OCI-LY3 (cell line): ENCODE measurements around the gene SLC25A14.

Experiments used
- H2AFZ ChIP-seq: fragments of 200-600, 300-600 bp; shearing (Covaris generic); 2 replicates; pipeline ENCODE4 v1.6.0; 2014; ENCODE audit warnings: antibody characterized with exemption, low read depth, low read length
- H3K27ac ChIP-seq: fragments of 200-600, 300-600 bp; sonication (generic); 2 replicates; pipeline ENCODE4 v1.5.1; 2014; ENCODE audit warnings: mild to moderate bottlenecking, low read length, moderate library complexity, mixed read lengths
- H3K27me3 ChIP-seq: fragments of 200-600, 300-600 bp; sonication (generic); 2 replicates; pipeline ENCODE4 v1.6.1; 2014; ENCODE audit warnings: low read depth, low read length, mixed read lengths
- H3K36me3 ChIP-seq: fragments of 200-600, 300-600 bp; sonication (generic); replicated peaks from 2 replicates; pipeline ENCODE3; 2014; ENCODE audit warnings: low read depth, low read length, mixed read lengths
- H3K4me1 ChIP-seq: fragments of 300-600, 200-600 bp; sonication (generic); 2 replicates; pipeline ENCODE4 v1.6.1; 2014; ENCODE audit warnings: low read length, mixed read lengths
- H3K4me2 ChIP-seq: fragments of 200-600, 300-600 bp; sonication (generic); 2 replicates; pipeline ENCODE4 v1.6.1; 2014; ENCODE audit warnings: low read length, mixed read lengths
- H3K4me3 ChIP-seq: fragments of 300-600, 200-600 bp; sonication (generic); 2 replicates; pipeline ENCODE4 v1.5.1; 2014; ENCODE audit warnings: antibody characterized with exemption, mild to moderate bottlenecking, low read length, moderate library complexity
- H3K79me2 ChIP-seq: fragments of 300-600, 200-600 bp; shearing (Covaris generic); 2 replicates; pipeline ENCODE4 v1.6.1; 2014; ENCODE audit warnings: mild to moderate bottlenecking, low read length, mixed read lengths
- H3K9ac ChIP-seq: fragments of 300-600, 200-600 bp; shearing (Covaris generic); 2 replicates; pipeline ENCODE4 v1.6.0; 2014; ENCODE audit warnings: mild to moderate bottlenecking, low read length, moderate library complexity
- H3K9me3 ChIP-seq: fragments of 200-600, 300-600 bp; shearing (Covaris generic); 2 replicates; pipeline ENCODE4 v1.6.1; 2014; ENCODE audit warnings: low read length, mixed read lengths; ENCODE audit not compliant: insufficient read depth
- H4K20me1 ChIP-seq: fragments of 200-600, 300-600 bp; sonication (generic); 2 replicates; pipeline ENCODE4 v1.6.1; 2016; ENCODE audit warnings: low read length, mixed read lengths; ENCODE audit not compliant: insufficient read depth
- CTCF ChIP-seq: fragments of 200-600, 300-600 bp; sonication (generic); IDR thresholded peaks from 2 replicates; pipeline ENCODE4 v1.5.1; 2014; ENCODE audit warnings: antibody characterized with exemption, low read length, low read depth
- EZH2phosphoT487 ChIP-seq: fragments of 200-600 bp; shearing (Covaris generic); IDR thresholded peaks from 2 replicates; pipeline ENCODE4 v1.6.1; 2018; ENCODE audit warnings: antibody characterized with exemption, mixed run types, low read depth

The SLC25A14 gene

GRCh38 chrX:130299279-130300009 lies 40.3 kb upstream of the SLC25A14 start:
- TF ChIP-seq CTCF (no peak), EZH2phosphoT487 (no peak)
- no peaks in the 10 kb centered on the region for H3K4me1 ChIP-seq
- no peak overlapping the region for H2AFZ ChIP-seq
- H3K27ac ChIP-seq: no peak overlapping the region
- no peaks in the 10 kb centered on the region for H3K27me3 ChIP-seq
- no peaks in the 10 kb centered on the region for H4K20me1 ChIP-seq
- H3K36me3 ChIP-seq: no peaks in the 10 kb centered on the region
- no peak overlapping the region for H3K9ac ChIP-seq
- H3K9me3 ChIP-seq: no peaks in the 10 kb centered on the region
- H3K4me3 ChIP-seq: no peak overlapping the region
- H3K79me2 ChIP-seq: no peaks in the 10 kb centered on the region
- H3K4me2 ChIP-seq: no peak overlapping the region

- Histone ChIP-seq H3K4me2 (no peak overlapping the region), H2AFZ (no peak overlapping the region), H3K4me1 (no peaks in the 10 kb centered on the region), H3K9me3 (no peaks in the 10 kb centered on the region), H3K9ac (no peak overlapping the region), H3K27me3 (no peaks in the 10 kb centered on the region), H3K4me3 (no peak overlapping the region), H3K36me3 (no peaks in the 10 kb centered on the region), H4K20me1 (no peaks in the 10 kb centered on the region), H3K79me2 (no peaks in the 10 kb centered on the region), H3K27ac (no peak overlapping the region)
- TF ChIP-seq EZH2phosphoT487: no peak
- TF ChIP-seq CTCF: no peak
These were observed 39.8 kb upstream of the SLC25A14 start for GRCh38 chrX:130300010-130300282.

- Histone ChIP-seq H4K20me1 (no peaks in the 10 kb centered on the region), H3K9ac (no peak overlapping the region), H3K4me3 (no peak overlapping the region), H3K9me3 (no peaks in the 10 kb centered on the region), H3K27me3 (no peaks in the 10 kb centered on the region), H3K4me1 (no peaks in the 10 kb centered on the region), H3K4me2 (no peak overlapping the region), H3K79me2 (no peaks in the 10 kb centered on the region), H3K27ac (no peak overlapping the region), H2AFZ (no peak overlapping the region), H3K36me3 (no peaks in the 10 kb centered on the region)
- no peak for TF ChIP-seq CTCF
- TF ChIP-seq EZH2phosphoT487: no peak
These were observed 38.3 kb upstream of the SLC25A14 start for GRCh38 chrX:130301405-130301804.

- Histone ChIP-seq H3K79me2 (no peaks in the 10 kb centered on the region), H3K4me2 (no peak overlapping the region), H3K27ac (no peak overlapping the region), H3K36me3 (no peaks in the 10 kb centered on the region), H2AFZ (no peak overlapping the region), H3K9ac (no peak overlapping the region), H3K4me3 (no peak overlapping the region), H3K9me3 (no peaks in the 10 kb centered on the region), H3K27me3 (no peaks in the 10 kb centered on the region), H3K4me1 (no peaks in the 10 kb centered on the region), H4K20me1 (no peaks in the 10 kb centered on the region)
- TF ChIP-seq EZH2phosphoT487 (no peak), CTCF (no peak)
These were observed 37.7 kb upstream of the SLC25A14 start for GRCh38 chrX:130301977-130302376.
